Psoas muscle (tissue), 8 donors: ENCODE measurements around the gene GEN1. TPM values are rescaled to one million over a fixed set of nuclear protein-coding genes. Genes with fewer than 3 reads are reported as not detected.
A peak's percentile ranks its signal among the peaks of the same experiment; 100 is the strongest.

ENCODE experiments used
- ATAC-seq, 4 donors: fragments of 200-7000 bp; cut with Tn5 transposase; one replicate each; pipeline ENCODE4 v1.9.1; 2020; ENCODE audit warnings: moderate library complexity in 3 of 4, mild to moderate bottlenecking in 2 of 4
- DNase-seq, 2 donors: peaks; one replicate each; pipeline ENCODE4 v3.0.0-alpha.2; 2020
- H3K27ac ChIP-seq: fragments of 200-600 bp; one replicate; pipeline ENCODE4 v1.8.0; 2022
- H3K27me3 ChIP-seq, 3 donors: fragments of 200-600 bp in 1 of 3; one replicate each; pipeline versions ENCODE4 v1.6.1 to v1.8.0; 2013 to 2022; ENCODE audit warnings: low read length in 2 of 3, mild to moderate bottlenecking in 2 of 3, moderate library complexity in 1 of 3; ENCODE audit not compliant: insufficient read depth in 3 of 3
- H3K36me3 ChIP-seq, 2 donors: fragments of 200-600 bp in 1 of 2; one replicate each; pipeline versions ENCODE4 v1.6.1 to v1.8.0; 2013 to 2022; ENCODE audit warnings: low read depth in 1 of 2, mild to moderate bottlenecking in 1 of 2, moderate library complexity in 1 of 2; ENCODE audit not compliant: insufficient read depth in 1 of 2
- H3K4me1 ChIP-seq: fragments of 200-600 bp; one replicate; pipeline ENCODE4 v1.8.0; 2022
- H3K4me3 ChIP-seq: fragments of 200-600 bp; one replicate; pipeline ENCODE4 v1.8.0; 2022; ENCODE audit warnings: mild to moderate bottlenecking
- H3K9me3 ChIP-seq: fragments of 200-600 bp; one replicate; pipeline ENCODE4 v1.8.0; 2022
- CTCF ChIP-seq: fragments of 200-600 bp; IDR thresholded peaks from one replicate; pipeline ENCODE4 v1.8.0; 2022; ENCODE audit warnings: antibody characterized with exemption
- WGBS, 3 donors: extraction: QIAGEN DNeasy Blood & Tissue Kit; methylation state at CpG; one replicate each; pipeline versions ENCODE4 v1.1.6 to v1.1.7; 2013; 5-methylcytosine and 5-hydroxymethylcytosine counted together
- intact Hi-C, 2 donors: fragments of 100-400 bp; cut with DNase I; formaldehyde crosslinking; loops; one replicate each; pipeline versions ENCODE4 v1.11.0 to v1.14.2; 2022
- polyA plus RNA-seq, 3 donors: library from polyadenylated mRNA; stranded (reverse); fragments of 200-250 nt; gene quantifications; one replicate each; pipeline ENCODE4 v1.2.3, GENCODE V29; 2013
- total RNA-seq, 4 donors: library from RNA; stranded (reverse); fragmentation: NEBNext Ultra II Directional in 2 of 4; extraction: Animal tissue kit (Norgen Biotek cat#: 25700) in 2 of 4; gene quantifications; one replicate each; pipeline versions ENCODE4 v1.2.1 to v1.2.4, GENCODE V29; 2021 to 2023
- donor health status: healthy with polysubstance abuse.
- donor health status: DM: no; HTN: no; CAD: no; lungs with moderate emphysema.
- donor health status: Bipolar disorder and iron deficiency.
- donor health status: healthy.
- donor health status: DM: yes; HTN: yes; CAD: no.
- donor health status: DM: no; HTN: no; CAD: no.
- donor health status: DM: no; HTN: no; CAD: no.
- donor health status: DM: yes; HTN: yes; CAD: no.

Gene GEN1
- total and polyA plus RNA-seq, 7 donors: 0.51 to 3.0 (median 1.3) TPM

DNA sequence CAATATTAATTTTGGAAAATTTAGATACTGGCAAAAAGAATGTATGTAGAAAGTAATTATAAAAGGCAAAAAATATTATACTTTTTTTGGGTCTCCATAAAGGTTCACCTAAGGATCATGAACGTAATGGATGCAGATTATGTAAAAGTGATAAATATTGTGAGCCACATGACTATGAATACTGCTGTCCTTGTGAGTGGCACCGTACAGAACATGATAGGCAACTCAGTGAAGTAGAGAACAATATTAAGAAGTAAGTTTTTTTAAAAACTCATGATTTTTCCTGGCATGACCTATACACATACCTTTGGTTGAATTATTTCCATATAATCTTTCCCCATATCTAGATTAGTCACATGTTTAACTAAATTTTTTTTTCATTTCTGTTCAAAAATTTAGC lies 18.6 kb downstream of the GEN1 start:
- no peaks in the 10 kb centered on the region for H3K27me3 ChIP-seq
- H3K27ac ChIP-seq: peak overlapping the region; percentile 9
- peaks cover 5% of the 10 kb centered on the region for H3K4me1 ChIP-seq
- no peak overlapping the region for H3K4me3 ChIP-seq
- intact Hi-C loops: no loop called here
- no peaks in the 10 kb centered on the region for H3K36me3 ChIP-seq
- 39 to 72% (median 49%) methylated on average over 2 of the region's 2 CpGs for WGBS, 3 donors
- TF ChIP-seq CTCF: no peak
- DNase-seq (no peak), ATAC-seq (peak in 1 of 4 donors; percentile 64)
- H3K9me3 ChIP-seq: no peaks in the 10 kb centered on the region

DNA sequence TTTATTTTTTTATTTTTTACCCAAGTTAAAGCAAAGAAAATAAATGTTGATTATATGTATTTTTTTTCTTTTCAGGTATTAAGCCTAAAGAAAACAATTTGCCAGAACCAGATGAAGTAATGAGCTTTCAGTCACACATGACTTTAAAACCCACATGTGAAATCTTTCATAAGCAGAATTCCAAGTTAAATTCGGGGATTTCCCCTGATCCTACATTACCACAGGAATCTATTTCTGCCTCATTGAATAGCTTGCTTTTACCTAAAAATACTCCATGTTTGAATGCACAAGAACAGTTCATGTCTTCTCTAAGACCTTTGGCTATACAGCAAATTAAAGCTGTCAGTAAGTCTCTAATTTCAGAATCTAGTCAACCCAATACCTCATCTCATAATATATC lies 26.6 kb downstream of the GEN1 start:
- 64 to 88% (median 77%) methylated on average over 1 of the region's 1 CpG for WGBS, 3 donors
- Histone ChIP-seq H3K36me3 (peaks cover 0 to 22% of the 10 kb centered on the region in 2 donors), H3K9me3 (no peaks in the 10 kb centered on the region), H3K4me1 (no peaks in the 10 kb centered on the region), H3K27me3 (no peaks in the 10 kb centered on the region), H3K27ac (no peak overlapping the region), H3K4me3 (no peak overlapping the region)
- no peak for ATAC-seq
- no peak for DNase-seq
- no peak for TF ChIP-seq CTCF
- intact Hi-C loops: no loop called here

DNA sequence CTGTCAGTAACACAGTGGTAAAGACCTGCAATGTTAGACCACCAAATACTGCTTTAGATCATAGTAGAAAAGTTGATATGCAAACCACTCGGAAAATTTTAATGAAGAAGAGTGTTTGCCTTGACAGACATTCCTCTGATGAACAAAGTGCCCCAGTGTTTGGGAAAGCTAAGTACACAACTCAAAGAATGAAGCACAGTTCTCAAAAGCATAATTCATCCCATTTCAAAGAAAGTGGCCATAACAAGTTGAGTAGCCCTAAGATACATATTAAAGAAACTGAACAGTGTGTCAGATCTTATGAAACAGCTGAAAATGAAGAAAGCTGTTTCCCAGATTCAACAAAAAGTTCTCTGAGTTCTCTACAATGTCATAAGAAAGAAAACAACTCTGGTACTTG lies 27.5 kb downstream of the GEN1 start:
- no peak for ATAC-seq
- Histone ChIP-seq H3K27me3 (no peaks in the 10 kb centered on the region), H3K27ac (no peak overlapping the region), H3K36me3 (peaks cover 0 to 22% of the 10 kb centered on the region in 2 donors), H3K4me3 (no peak overlapping the region), H3K9me3 (no peaks in the 10 kb centered on the region), H3K4me1 (no peaks in the 10 kb centered on the region)
- TF ChIP-seq CTCF: no peak
- DNase-seq: no peak
- 85 to 92% (median 92%) methylated on average over 1 of the region's 1 CpG for WGBS, 3 donors
- intact Hi-C loops: no loop called here

DNA sequence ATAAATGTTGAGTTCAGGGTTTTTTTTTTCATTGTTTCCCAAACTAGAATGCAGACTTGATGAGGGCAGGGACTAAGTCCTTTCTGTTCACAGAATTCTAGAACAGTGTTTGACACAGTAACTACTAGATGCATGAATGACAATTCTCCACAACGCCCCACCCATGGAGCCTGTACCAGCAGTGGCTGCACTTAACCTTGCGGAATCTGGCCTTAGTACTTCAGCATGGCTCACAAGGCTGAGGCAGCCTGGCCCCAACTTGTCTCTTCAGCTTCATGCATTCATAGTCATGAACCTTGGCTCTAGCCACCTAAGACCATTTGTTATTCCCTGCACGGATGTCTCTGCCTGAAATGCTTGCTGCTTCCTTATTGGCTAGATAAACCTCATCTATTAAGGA lies 32.8 kb downstream of the GEN1 start:
- no peaks in the 10 kb centered on the region for H3K4me1 ChIP-seq
- no peaks in the 10 kb centered on the region for H3K27me3 ChIP-seq
- H3K36me3 ChIP-seq: peaks cover 0 to 3% of the 10 kb centered on the region in 2 donors
- no peak for TF ChIP-seq CTCF
- intact Hi-C loops: no loop called here
- 72 to 73% (median 72%) methylated on average over 3 of the region's 3 CpGs for WGBS, 3 donors
- ATAC-seq (no peak), DNase-seq (no peak)
- H3K27ac ChIP-seq: no peak overlapping the region
- no peaks in the 10 kb centered on the region for H3K9me3 ChIP-seq
- H3K4me3 ChIP-seq: no peak overlapping the region

DNA sequence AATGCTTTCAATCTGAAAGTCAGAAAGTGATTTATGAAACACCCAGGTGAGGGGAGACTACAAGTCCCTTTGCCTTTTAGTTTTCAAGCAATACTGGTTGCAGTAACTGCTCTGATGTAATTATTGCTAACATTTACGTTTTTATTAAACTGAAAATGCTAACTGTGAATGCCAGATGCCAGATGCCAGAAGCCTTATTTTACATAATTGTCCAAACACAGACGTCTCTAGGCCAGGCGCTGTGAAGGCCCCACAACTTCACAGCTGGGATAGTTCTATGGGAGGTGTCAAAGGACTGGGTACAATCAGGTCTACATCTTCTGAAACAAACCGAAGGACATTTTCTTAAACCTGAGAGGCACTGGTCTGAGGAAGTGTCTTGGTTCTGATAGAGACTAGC lies 34.8 kb downstream of the GEN1 start:
- WGBS, 3 donors: 62 to 73% (median 67%) methylated on average over 4 of the region's 4 CpGs
- Histone ChIP-seq H3K4me3 (no peak overlapping the region), H3K4me1 (peaks cover 7% of the 10 kb centered on the region), H3K9me3 (no peaks in the 10 kb centered on the region), H3K27me3 (no peaks in the 10 kb centered on the region), H3K36me3 (no peaks in the 10 kb centered on the region), H3K27ac (no peak overlapping the region)
- no peak for DNase-seq
- no peak for ATAC-seq
- intact Hi-C loops: no loop called here
- TF ChIP-seq CTCF: no peak
